Measurements from ENCODE around the gene MAK.
"Not testable (repeated sequence)": the region's sequence is repeated elsewhere in the genome, so short reads cannot be mapped to it uniquely, and the experiment has no call there.

Gene MAK

GRCh38 chr6:10722570-10722819, 115.8 kb downstream of the MAK start:
- DNase-seq, result no peak

- DNase-seq, result no peak
Observed at GRCh38 chr6:10721850-10722569, 116.3 kb downstream of the MAK start.

- not testable (repeated sequence) for DNase-seq
Observed at GRCh38 chr6:10720960-10721849, 117.1 kb downstream of the MAK start.

GRCh38 chr6:10720265-10720959, 117.9 kb downstream of the MAK start:
- DNase-seq, result no peak

GRCh38 chr6:10719964-10720264, 118.4 kb downstream of the MAK start:
- no peak for DNase-seq

GRCh38 chr6:10719296-10719963, 118.9 kb downstream of the MAK start:
- DNase-seq, result no peak

GRCh38 chr6:10713962-10714361, 124.4 kb downstream of the MAK start:
- no peak for DNase-seq

All from NCI-H226 (cell line).